DOHH2 (cell line): Measurements from ENCODE around the gene NPAS2.

Experiments used
- EZH2phosphoT487 ChIP-seq: fragments of 200-600 bp; sonication (generic); IDR thresholded peaks from 2 replicates; pipeline ENCODE4 v1.6.1; 2017; ENCODE audit warnings: borderline replicate concordance, mild to moderate bottlenecking, antibody characterized with exemption, low read length, moderate library complexity, mixed read lengths
- TF ChIP-seq, protein P1 (sequence below): fragments of 200-600 bp; sonication (generic); IDR thresholded peaks from one replicate; pipeline ENCODE4 v1.5.1; 2014; ENCODE audit warnings: antibody characterized with exemption, mild to moderate bottlenecking, low read depth, low read length; ENCODE audit not compliant: poor library complexity, severe bottlenecking

DNA sequence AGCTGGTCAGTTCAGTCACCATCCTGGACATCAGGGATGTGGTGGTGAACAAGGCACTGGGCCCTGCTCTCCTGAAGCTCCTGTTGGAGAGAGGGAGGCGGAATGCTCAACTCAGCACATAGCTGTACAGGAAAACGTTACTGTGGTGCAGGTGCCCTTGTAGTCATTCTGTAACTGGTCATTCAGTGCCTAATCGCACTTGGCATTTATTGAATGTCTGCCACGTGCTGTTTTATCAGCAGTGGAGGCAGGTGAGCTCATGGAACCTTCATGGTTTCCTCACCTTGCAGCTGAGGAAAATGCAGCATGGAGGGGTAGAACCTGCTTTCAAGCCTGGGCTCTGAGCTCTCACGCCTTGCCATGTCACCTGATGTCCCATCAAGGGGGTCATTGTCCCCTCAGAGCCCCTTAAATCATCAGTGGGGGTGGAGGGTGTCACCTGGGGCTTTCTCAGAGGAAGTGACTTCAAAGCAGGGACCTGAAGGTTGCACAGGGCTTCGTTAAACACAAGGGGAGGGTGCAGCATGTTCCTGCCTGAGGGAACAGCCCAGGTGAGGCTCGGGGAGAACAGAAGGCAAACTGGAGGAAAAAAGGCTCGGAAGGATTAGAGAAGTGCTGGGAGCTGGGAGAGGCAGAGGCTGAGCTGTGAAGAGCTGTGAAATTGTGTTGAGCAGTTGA lies 126.1 kb downstream of the NPAS2 start:
- TF ChIP-seq, protein P1, sequence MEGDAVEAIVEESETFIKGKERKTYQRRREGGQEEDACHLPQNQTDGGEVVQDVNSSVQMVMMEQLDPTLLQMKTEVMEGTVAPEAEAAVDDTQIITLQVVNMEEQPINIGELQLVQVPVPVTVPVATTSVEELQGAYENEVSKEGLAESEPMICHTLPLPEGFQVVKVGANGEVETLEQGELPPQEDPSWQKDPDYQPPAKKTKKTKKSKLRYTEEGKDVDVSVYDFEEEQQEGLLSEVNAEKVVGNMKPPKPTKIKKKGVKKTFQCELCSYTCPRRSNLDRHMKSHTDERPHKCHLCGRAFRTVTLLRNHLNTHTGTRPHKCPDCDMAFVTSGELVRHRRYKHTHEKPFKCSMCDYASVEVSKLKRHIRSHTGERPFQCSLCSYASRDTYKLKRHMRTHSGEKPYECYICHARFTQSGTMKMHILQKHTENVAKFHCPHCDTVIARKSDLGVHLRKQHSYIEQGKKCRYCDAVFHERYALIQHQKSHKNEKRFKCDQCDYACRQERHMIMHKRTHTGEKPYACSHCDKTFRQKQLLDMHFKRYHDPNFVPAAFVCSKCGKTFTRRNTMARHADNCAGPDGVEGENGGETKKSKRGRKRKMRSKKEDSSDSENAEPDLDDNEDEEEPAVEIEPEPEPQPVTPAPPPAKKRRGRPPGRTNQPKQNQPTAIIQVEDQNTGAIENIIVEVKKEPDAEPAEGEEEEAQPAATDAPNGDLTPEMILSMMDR: no peak
- TF ChIP-seq EZH2phosphoT487: no peak
